Effector memory CD8-positive, alpha-beta T cell (primary cell): ENCODE results near the gene CCER1.
"Not testable (repeated sequence)": the region's sequence is repeated elsewhere in the genome, so short reads cannot be mapped to it uniquely, and the experiment has no call there.

Experiments used
- ATAC-seq: fragments of 150-1000 bp; cut with Tn5 transposase; replicated peaks from 2 replicates; pipeline ENCODE4 v1.10.0; 2021; ENCODE audit warnings: mild to moderate bottlenecking, moderate library complexity
- DNase-seq, 3 experiments: peaks; one replicate each; pipeline ENCODE4 v3.0.0; 2021
- H3K27ac Mint-ChIP-seq, 2 donors: one replicate each; pipeline ENCODE4 v1.8.0; 2022; ENCODE audit warnings: mild to moderate bottlenecking in 2 of 2, mixed read lengths in 2 of 2, moderate library complexity in 2 of 2
- H3K27me3 Mint-ChIP-seq, 2 donors: one replicate each; pipeline ENCODE4 v1.8.0; 2022; ENCODE audit warnings: mixed read lengths in 2 of 2
- H3K36me3 Mint-ChIP-seq: one replicate; pipeline ENCODE4 v1.8.0; 2022; ENCODE audit warnings: mild to moderate bottlenecking, moderate library complexity, mixed read lengths; ENCODE audit not compliant: insufficient read depth
- H3K4me1 Mint-ChIP-seq, 2 donors: one replicate each; pipeline ENCODE4 v1.8.0; 2022; ENCODE audit warnings: low read depth in 2 of 2, mixed read lengths in 2 of 2
- H3K4me3 Mint-ChIP-seq, 2 donors: one replicate each; pipeline ENCODE4 v1.8.0; 2022; ENCODE audit warnings: mild to moderate bottlenecking in 2 of 2, mixed read lengths in 2 of 2, moderate library complexity in 2 of 2
- H3K9me3 Mint-ChIP-seq, 2 donors: one replicate each; pipeline ENCODE4 v1.8.0; 2022; ENCODE audit warnings: mixed read lengths in 2 of 2
- total RNA-seq, 9 experiments: gene quantifications; one replicate each; lab custom pipeline; 2026; lab: John Stamatoyannopoulos, UW

CCER1 gene
- total RNA-seq: 0 reads per million in 9 experiments

GRCh38 chr12:90954921-90955320 lies at the start of gene CCER1:
TSS of gene CCER1 (minus strand) at chr12:90955176. CDS start at chr12:90954742, 434 bp downstream.
- no peaks in the 10 kb centered on the region for H3K36me3 Mint-ChIP-seq

GRCh38 chr12:91003737-91004136 lies 48.8 kb upstream of the CCER1 start:
- no peak for ATAC-seq
- H3K27me3 Mint-ChIP-seq: no peaks in the 10 kb centered on the region
- no peaks in the 10 kb centered on the region for H3K36me3 Mint-ChIP-seq
- no peak overlapping the region for H3K27ac Mint-ChIP-seq
- H3K9me3 Mint-ChIP-seq: no peaks in the 10 kb centered on the region
- no peaks in the 10 kb centered on the region for H3K4me1 Mint-ChIP-seq
- no peak for DNase-seq
- H3K4me3 Mint-ChIP-seq: no peak overlapping the region

More at GRCh38 chr12:90954921-90955320, at the start of gene CCER1:
- Mint-ChIP-seq H3K4me1 (no peaks in the 10 kb centered on the region), H3K27ac (no peak within 1 kb of the TSS), H3K27me3 (peaks cover 0 to 9% of the 10 kb centered on the region in 2 donors), H3K9me3 (no peaks in the 10 kb centered on the region), H3K4me3 (no peak within 1 kb of the TSS)
- ATAC-seq: no peak
- DNase-seq: no peak

- ATAC-seq (no peak), DNase-seq (no peak)
- H3K4me3 Mint-ChIP-seq: no peak overlapping the region
- no peaks in the 10 kb centered on the region for H3K36me3 Mint-ChIP-seq
- H3K4me1 Mint-ChIP-seq: no peaks in the 10 kb centered on the region
- H3K27me3 Mint-ChIP-seq: no peaks in the 10 kb centered on the region
- no peak overlapping the region for H3K27ac Mint-ChIP-seq
- H3K9me3 Mint-ChIP-seq: no peaks in the 10 kb centered on the region
Observed at GRCh38 chr12:91001306-91001705, 46.3 kb upstream of the CCER1 start.

GRCh38 chr12:90999966-91000365 lies 45.0 kb upstream of the CCER1 start:
- no peak overlapping the region for H3K4me3 Mint-ChIP-seq

GRCh38 chr12:90999527-90999926 lies 44.6 kb upstream of the CCER1 start:
- Mint-ChIP-seq H3K36me3 (no peaks in the 10 kb centered on the region), H3K27ac (no peak overlapping the region), H3K27me3 (no peaks in the 10 kb centered on the region), H3K4me1 (no peaks in the 10 kb centered on the region), H3K9me3 (no peaks in the 10 kb centered on the region), H3K4me3 (no peak overlapping the region)
- DNase-seq (no peak), ATAC-seq (no peak)

More at GRCh38 chr12:90999966-91000365, 45.0 kb upstream of the CCER1 start:
- DNase-seq (no peak), ATAC-seq (no peak)
- no peaks in the 10 kb centered on the region for H3K4me1 Mint-ChIP-seq
- H3K36me3 Mint-ChIP-seq: no peaks in the 10 kb centered on the region
- no peaks in the 10 kb centered on the region for H3K27me3 Mint-ChIP-seq
- H3K27ac Mint-ChIP-seq: no peak overlapping the region
- no peaks in the 10 kb centered on the region for H3K9me3 Mint-ChIP-seq

- Mint-ChIP-seq H3K27ac (no peak overlapping the region), H3K27me3 (no peaks in the 10 kb centered on the region), H3K4me1 (no peaks in the 10 kb centered on the region), H3K36me3 (no peaks in the 10 kb centered on the region), H3K4me3 (no peak overlapping the region), H3K9me3 (no peaks in the 10 kb centered on the region)
- DNase-seq (no peak), ATAC-seq (no peak)
Observed at GRCh38 chr12:90995010-90995409, 40.0 kb upstream of the CCER1 start.

GRCh38 chr12:90991952-90992465 lies 37.0 kb upstream of the CCER1 start:
- H3K4me3 Mint-ChIP-seq: no peak overlapping the region
- DNase-seq (no peak), ATAC-seq (no peak)
- H3K27ac Mint-ChIP-seq: no peak overlapping the region
- no peaks in the 10 kb centered on the region for H3K9me3 Mint-ChIP-seq
- H3K27me3 Mint-ChIP-seq: no peaks in the 10 kb centered on the region
- no peaks in the 10 kb centered on the region for H3K36me3 Mint-ChIP-seq
- H3K4me1 Mint-ChIP-seq: no peaks in the 10 kb centered on the region

GRCh38 chr12:90990611-90991010 lies 35.6 kb upstream of the CCER1 start:
- Mint-ChIP-seq H3K27ac (no peak overlapping the region), H3K4me1 (no peaks in the 10 kb centered on the region), H3K27me3 (no peaks in the 10 kb centered on the region), H3K9me3 (no peaks in the 10 kb centered on the region), H3K4me3 (no peak overlapping the region), H3K36me3 (no peaks in the 10 kb centered on the region)
- no peak for DNase-seq
- no peak for ATAC-seq

- Mint-ChIP-seq H3K27ac (no peak overlapping the region), H3K9me3 (no peaks in the 10 kb centered on the region), H3K36me3 (no peaks in the 10 kb centered on the region), H3K27me3 (peaks cover 0 to 2% of the 10 kb centered on the region in 2 donors), H3K4me1 (no peaks in the 10 kb centered on the region), H3K4me3 (no peak overlapping the region)
- ATAC-seq (no peak), DNase-seq (no peak)
Observed at GRCh38 chr12:90989686-90990111, 34.7 kb upstream of the CCER1 start.

GRCh38 chr12:90987520-90987919 lies 32.5 kb upstream of the CCER1 start:
- Mint-ChIP-seq H3K9me3 (no peaks in the 10 kb centered on the region), H3K27ac (no peak overlapping the region), H3K4me3 (no peak overlapping the region), H3K27me3 (peaks cover 12 to 15% of the 10 kb centered on the region in 2 donors), H3K36me3 (no peaks in the 10 kb centered on the region), H3K4me1 (no peaks in the 10 kb centered on the region)
- ATAC-seq (no peak), DNase-seq (no peak)

- Mint-ChIP-seq H3K27me3 (peaks cover 12 to 15% of the 10 kb centered on the region in 2 donors), H3K9me3 (no peaks in the 10 kb centered on the region), H3K27ac (no peak overlapping the region), H3K36me3 (no peaks in the 10 kb centered on the region), H3K4me3 (no peak overlapping the region), H3K4me1 (no peaks in the 10 kb centered on the region)
- no peak for ATAC-seq
- no peak for DNase-seq
Observed at GRCh38 chr12:90987101-90987500, 32.1 kb upstream of the CCER1 start.

GRCh38 chr12:90985331-90985730 lies 30.4 kb upstream of the CCER1 start:
- not testable (repeated sequence) for H3K27ac Mint-ChIP-seq, DNase-seq, H3K4me1 Mint-ChIP-seq, ATAC-seq, H3K9me3 Mint-ChIP-seq, H3K36me3 Mint-ChIP-seq, H3K4me3 Mint-ChIP-seq
- H3K27me3 Mint-ChIP-seq: peaks cover 12 to 15% of the 10 kb centered on the region in 2 donors

- ATAC-seq (no peak), DNase-seq (no peak)
- Mint-ChIP-seq H3K36me3 (no peaks in the 10 kb centered on the region), H3K27me3 (peaks cover 12 to 15% of the 10 kb centered on the region in 2 donors), H3K4me1 (no peaks in the 10 kb centered on the region), H3K4me3 (no peak overlapping the region), H3K9me3 (no peaks in the 10 kb centered on the region), H3K27ac (no peak overlapping the region)
Observed at GRCh38 chr12:90984114-90984513, 29.1 kb upstream of the CCER1 start.

GRCh38 chr12:90982170-90982569 lies 27.2 kb upstream of the CCER1 start:
- no peak for DNase-seq
- no peaks in the 10 kb centered on the region for H3K4me1 Mint-ChIP-seq
- no peak overlapping the region for H3K4me3 Mint-ChIP-seq
- no peak for ATAC-seq
- no peak overlapping the region for H3K27ac Mint-ChIP-seq
- H3K36me3 Mint-ChIP-seq: no peaks in the 10 kb centered on the region
- H3K9me3 Mint-ChIP-seq: no peaks in the 10 kb centered on the region
- peaks cover 12 to 15% of the 10 kb centered on the region in 2 donors for H3K27me3 Mint-ChIP-seq

- H3K4me1 Mint-ChIP-seq: no peaks in the 10 kb centered on the region
- ATAC-seq (no peak), DNase-seq (no peak)
- no peaks in the 10 kb centered on the region for H3K9me3 Mint-ChIP-seq
- H3K27me3 Mint-ChIP-seq: peaks cover 12 to 15% of the 10 kb centered on the region in 2 donors
- no peak overlapping the region for H3K4me3 Mint-ChIP-seq
- H3K27ac Mint-ChIP-seq: no peak overlapping the region
- H3K36me3 Mint-ChIP-seq: no peaks in the 10 kb centered on the region
Observed at GRCh38 chr12:90979951-90980350, 25.0 kb upstream of the CCER1 start.
